HuH-7 (cell line): ENCODE results near the gene NELFE.
"Not testable (repeated sequence)": the region's sequence is repeated elsewhere in the genome, so short reads cannot be mapped to it uniquely, and the experiment has no call there.

Experiments used
- DNase-seq: peaks from one replicate; pipeline ENCODE4 v3.0.0; 2011; ENCODE audit warnings: low spot score

Gene NELFE

DNA sequence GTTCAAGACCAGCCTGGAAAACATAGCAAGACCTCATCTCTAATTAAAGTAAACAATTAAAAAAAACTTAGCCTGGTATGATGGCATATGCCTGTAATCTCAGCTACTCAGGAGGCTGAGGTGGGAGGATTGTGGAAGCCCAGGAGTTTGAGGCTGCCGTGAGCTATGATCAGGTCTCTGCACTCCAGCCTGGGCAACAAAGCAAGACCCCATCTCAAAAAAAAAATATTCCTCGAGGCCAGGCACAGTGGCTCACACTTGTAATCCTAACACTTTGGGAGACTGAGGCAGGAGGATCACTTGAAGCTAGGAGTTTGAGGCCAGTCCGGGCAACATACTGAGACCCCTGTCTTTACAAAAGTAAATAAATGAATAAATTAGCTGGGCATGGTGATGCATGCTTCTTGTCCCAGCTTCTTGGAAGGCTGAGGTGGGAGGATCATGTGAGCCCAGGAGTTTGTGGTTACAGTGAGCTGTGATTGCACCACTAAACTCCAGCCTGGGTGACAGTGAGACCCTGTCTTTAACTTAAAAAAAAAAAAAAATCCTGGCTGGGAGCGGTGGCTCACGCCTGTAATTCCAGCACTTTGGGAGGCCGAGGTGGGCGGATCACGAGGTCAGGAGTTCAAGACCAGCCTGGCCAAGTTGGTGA lies 40.6 kb downstream of the NELFE start:
- DNase-seq = no peak

DNA sequence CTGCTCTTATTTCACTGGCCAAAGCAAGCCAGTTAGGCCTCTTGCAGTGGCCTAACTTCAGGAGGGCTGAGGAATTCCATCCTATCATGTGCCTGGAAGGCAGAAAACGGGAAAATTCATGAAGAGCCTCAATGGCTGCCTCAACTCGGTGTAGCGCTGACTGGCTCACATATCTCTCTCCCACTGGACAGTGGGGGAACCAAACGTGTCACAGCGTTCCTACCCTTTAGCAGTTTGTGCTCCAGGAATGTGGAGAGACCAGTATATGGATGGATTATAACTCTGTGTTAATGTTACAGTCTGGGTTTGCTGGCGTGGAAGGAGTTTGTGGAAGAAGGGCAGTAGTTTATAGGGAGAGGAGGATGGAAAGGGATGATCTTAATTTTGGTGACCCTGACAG lies 43.0 kb downstream of the NELFE start:
- no peak for DNase-seq

DNA sequence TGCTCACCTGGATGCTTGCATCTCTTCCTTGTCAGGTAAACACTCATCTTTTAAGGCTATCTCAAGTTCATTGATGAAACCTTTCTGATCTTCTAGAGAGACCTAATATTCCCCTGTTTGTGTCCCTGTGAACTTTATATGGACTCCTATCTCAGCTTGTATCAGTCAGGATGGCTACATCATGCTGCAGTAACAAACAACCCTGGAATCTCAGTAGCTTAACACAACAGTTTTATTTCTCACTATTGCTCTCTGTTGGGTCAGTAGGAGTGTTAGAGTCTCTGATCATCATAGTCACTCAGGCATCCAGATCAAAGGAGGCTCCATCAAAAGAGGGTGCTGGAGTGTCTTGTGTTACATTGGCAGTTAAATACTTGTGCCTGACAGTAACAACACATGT lies 43.4 kb downstream of the NELFE start:
- DNase-seq = no peak

DNA sequence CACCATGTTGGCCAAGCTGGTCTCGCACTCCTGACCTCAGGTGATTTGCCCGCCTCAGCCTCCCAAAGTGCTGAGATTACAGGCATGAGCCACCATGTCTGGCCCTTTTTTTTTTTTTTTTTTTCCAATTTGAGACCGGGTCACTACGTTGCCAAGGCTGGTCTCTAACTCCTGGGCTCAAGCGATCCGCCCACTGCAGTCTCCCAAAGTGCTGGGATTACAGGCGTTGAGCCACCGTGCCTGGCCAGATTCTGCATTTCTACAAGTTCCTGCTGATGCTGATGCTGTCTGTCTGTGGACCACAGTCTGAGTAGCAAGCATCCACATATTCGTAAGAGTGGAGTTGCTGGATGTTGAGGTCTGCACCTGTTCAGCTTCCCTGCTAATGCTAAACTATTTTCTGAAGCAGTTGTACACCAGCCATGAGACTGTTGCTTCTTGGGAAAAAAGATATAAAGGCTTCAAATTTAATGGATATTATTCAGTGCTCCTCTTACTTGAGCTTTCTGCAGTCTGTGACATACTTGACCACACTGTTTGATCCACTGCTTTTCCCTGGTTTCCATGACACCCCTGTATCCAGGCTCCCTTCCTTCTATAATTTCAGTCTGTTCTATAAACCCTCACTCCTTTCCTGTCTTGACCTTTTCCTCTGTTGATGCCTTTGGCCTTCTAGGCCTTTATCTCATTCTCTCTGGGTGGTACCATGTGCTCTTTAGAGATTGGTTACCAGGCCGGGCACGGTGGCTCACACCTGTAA lies 46.8 kb downstream of the NELFE start:
- no peak for DNase-seq

DNA sequence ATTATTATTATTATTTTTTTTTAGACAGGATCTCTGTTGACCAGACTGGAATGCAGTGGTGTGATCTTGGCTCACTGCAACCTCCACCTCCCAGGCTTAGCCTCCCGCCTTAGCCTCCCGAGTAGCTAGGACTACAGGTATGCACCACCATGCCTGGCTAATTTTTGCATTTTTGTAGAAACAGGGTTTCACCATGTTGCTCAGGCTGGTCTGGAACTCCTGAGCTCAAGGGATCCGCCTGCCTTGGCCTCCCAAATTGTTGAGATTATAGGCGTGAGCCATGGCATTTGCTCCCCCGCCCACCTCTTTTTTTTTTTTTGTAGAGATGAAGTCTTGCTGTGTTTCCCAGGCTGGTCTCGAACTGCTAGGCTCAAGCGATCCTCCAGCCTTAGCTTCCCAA lies 49.5 kb downstream of the NELFE start:
- DNase-seq = not testable (repeated sequence)

DNA sequence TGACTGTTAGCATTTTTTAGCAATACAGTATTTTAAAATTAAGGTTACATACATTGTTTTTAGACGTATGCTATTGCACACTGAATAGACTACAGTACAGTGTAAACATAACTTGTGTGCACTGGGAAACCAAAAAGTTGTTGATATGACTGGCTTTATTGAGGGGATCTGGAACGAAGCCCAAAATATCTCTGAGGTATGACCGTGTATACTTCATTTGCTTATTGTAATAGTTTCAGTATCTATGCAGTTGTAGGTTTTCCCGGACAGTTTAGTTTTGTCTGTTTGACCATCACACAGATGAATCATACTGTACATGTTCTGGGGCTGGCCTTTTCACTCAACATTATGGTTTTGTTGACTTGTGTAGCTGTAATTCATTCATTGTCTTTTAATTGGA lies 50.0 kb downstream of the NELFE start:
- DNase-seq = no peak

DNA sequence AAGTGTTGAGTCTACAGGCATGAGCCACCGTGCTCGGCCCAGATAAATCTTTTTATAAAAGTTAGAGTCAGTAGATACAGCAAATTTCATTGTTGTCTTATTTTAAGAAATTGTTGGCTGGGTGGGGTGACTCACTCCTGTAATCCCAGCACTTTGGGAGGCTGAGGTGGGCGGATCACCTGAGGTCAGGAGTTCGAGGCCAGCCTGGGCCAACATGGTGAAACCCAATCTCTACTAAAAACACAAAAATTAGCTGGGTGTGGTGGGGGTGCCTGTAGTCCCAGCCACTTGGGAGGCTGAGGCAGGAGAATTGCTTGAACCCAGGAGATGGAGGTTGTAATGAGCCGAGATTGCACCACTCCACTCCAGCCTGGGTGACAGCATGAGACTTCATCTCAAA lies 50.5 kb downstream of the NELFE start:
- DNase-seq = not testable (repeated sequence)

DNA sequence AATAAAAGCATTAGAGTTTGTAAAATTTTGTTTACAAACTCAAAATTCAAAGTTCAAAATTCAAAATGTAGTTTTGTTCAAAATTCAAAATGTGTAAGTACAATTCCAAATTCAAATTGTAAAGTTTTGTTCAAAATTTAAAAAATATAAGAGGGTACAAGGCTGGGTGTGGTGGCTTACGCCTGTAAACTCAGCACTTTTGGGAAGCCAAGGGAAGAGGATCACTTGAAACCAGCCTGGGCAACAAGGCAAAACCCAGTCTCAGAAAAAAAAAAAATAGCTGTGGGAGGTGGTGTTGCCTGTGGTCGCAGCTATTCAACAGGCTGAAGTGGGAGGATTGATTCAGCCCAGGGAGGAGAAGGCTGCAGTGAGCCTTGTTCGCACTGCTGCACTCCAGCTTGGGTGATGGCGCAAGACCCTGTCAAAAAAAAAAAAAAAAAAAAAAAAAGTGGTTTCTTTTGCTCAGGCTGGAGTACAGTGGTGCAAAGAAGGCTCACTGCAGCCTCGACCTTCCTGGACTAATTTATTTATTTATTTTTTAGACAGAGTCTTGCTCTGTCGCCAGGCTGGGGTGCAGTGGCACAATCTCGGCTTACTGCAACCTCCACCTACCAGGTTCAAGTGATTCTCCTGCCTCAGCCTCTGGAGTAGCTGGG lies 51.5 kb downstream of the NELFE start:
- DNase-seq = no peak

DNA sequence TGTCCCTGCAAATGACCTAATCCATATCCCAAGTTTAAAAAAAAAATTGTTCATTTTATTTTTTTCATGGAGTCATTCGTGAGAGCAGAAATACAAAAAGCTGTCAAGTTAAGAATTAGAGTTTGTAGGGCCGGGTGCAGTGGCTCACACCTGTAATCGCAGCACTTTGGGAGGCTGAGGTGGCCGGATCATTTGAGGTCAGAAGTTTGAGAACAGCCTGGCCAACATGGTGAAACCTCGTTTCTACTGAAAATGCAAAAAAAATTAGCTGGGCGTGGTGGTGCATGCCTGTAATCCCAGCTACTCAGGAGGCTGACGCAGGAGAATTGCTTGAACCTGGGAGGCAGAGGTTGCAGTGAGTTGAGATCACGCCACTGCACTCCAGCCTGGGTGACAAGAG lies 52.0 kb downstream of the NELFE start:
- not testable (repeated sequence) for DNase-seq

DNA sequence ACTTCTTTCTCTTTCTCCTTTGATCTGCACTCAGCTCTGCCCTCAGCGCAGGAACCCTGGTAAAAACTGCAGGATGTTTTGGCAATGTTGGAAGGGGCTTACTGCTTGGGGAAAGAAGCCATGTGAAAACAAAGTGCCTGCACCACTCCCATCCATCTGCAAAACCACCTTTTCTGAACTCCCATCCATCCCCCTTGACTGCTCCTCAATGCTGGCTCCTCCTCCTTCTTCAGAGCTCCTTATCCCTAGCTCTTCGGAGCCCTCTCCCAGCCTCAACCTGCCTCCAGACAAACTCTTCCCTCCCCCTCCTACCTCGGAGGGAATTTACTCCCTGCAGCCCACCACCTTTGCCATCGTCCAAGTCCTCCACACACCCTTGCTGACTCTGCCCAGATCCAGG lies 52.6 kb downstream of the NELFE start:
- no peak for DNase-seq

DNA sequence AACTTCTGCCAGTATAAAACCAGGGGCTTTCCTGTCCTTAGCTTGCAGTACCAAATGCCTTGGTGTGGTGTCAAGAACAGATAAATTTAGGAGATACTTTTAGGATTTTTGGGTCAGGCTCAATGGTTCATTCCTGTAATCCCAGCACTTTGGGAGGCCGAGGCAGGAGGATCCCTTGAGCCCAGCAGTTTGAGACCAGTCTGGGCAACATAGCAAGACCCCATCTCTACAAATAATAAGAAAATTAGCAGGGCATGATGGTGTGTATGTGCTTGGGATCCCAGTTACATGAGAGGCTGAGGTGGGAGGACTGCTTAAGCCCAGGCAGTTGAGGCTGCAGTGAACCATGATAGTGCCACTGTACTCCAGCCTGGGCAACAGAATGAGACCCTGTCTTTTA lies 53.7 kb downstream of the NELFE start:
- DNase-seq = no peak

DNA sequence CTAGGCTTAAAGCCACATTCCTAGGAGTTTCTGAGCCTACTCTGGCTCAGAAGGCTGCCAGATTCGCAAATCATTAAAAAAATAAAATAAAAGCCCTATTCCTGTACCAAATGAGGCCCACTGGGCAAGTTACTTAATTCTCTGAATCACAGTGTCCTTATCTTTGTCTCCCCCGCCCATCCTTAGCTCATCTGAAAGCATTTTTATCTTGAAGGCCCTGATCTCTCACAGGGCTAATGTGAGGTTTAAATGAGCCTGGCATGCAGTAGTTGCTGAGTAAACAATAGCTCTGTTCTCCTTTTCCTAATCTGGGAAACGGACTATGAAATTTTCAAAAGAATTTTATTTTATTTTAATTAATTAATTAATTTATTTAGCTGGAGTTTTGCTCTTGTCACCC lies 54.8 kb downstream of the NELFE start:
- no peak for DNase-seq
